NCI-H510A treated with DMSO at 0.1 percent for 48 hours (cell line): Measurements from ENCODE around the gene JAG1.
"Not testable (repeated sequence)": the region's sequence is repeated elsewhere in the genome, so short reads cannot be mapped to it uniquely, and the experiment has no call there.

ENCODE experiments used
- DNase-seq: peaks from one replicate; lab custom pipeline; 2025; lab: John Stamatoyannopoulos, UW

Gene JAG1

DNA sequence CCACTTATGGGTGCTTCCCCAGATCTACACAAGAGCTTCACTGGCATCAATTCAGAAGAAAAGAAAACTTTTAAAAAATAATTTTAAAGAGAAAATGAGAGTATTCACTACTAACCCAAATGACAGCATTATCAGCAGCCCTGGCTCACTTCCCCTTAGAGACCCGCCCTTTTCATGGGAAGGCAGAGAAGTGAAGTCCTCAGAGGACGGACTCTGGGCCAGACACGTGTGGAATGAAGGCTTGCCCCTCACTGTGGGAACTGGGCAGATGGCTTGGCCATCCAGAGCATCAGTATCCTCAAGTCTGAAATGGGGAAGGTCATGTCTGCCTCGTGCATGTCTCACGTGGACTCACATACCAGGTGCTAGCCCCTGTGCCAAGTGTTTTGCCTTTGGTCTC is 63.5 kb downstream of the JAG1 start:
- no peak for DNase-seq

DNA sequence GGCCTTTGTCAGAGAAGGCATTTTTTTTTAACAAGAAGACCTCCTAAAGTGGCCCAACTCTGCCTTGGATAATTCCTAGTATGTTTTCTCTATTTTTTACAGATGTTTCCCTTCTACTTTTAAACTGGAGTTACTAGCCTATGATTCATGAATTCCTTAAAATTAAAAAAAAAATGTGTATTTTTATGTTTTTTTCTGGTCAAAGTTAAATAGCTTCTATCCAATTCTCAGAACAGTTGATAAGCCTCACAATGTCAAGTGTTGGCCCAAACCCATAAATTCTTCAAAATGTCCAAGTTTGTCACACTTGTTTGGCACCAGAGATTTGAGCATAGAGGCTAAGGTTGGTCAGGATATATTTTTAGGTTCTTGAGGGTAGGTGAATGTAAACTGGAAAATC is 64.0 kb downstream of the JAG1 start:
- no peak for DNase-seq

DNA sequence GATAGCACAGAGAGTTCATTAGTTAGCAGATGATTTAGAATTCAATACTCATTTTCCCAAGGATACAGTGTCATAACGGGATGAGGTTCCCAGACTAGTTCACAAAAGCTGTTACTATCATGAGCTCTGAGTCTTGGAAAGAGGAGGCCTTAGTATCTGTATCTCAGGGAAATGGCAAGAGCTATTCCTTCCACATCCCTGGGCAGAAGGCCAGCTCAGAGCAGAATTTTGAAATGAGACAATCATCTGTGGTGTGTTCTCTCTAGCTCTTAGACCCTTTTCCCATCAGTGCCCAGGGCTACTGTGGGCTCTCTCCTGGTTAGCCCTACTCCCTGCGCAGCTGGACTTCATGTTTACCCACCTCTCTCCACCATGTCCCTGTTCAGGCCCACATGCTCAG is 64.5 kb downstream of the JAG1 start:
- DNase-seq: no peak

DNA sequence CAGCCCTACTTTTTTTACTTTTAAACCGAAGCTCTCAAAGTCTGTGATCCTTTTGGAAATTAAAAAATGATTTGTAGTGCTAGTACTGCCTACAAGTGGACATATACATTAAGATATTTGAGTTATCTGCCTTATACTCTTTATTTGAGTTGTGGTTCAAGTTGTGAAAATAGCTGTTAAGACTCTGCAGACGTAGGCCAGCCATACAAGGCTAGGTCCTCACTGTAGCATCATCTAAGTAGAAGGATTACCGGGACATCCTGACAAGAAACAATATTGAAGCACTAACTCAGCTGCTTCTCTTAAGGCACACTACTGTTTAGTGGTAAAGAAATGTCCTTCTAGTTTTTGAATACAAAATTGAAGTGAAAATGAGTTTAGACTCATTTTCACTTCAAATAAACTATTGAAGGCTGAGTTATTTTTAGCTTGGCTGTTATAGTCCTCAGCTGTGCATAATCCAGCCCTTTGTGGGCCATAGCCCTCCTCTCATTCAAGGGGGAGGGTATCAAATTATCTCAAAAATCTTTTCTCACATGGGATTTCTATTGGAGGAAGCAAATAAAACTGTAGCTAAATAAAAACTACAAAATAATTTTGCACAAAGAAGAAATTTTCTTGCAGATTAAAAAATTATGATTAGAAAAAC is 68.1 kb downstream of the JAG1 start:
- DNase-seq: no peak

DNA sequence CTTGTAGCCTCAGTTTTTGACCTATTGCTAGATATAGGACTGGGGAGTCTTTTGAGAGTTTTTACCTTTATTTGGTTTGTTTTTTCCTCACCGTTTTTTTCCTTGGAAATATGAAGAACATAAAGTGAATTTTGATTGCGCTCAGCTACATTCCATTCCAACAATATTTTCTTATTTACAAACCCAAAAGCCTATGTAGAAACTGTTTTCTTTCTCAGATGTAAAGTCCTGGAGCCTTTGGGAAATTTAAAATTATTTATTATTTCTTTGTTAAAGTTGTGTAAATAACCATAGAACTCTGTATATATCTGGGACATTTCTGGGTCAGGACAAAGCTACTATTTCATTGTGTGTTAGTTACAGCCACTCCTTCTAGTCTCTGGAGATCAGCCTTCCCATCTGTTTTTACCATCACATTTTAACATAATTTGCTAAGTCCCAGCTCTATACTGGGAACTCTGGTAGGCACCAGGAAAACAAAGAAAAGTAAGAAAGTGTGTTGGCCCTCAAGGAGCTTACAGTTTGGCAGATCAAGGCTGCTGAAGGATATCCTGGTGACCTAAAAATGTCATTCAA is 68.8 kb downstream of the JAG1 start:
- DNase-seq: no peak

DNA sequence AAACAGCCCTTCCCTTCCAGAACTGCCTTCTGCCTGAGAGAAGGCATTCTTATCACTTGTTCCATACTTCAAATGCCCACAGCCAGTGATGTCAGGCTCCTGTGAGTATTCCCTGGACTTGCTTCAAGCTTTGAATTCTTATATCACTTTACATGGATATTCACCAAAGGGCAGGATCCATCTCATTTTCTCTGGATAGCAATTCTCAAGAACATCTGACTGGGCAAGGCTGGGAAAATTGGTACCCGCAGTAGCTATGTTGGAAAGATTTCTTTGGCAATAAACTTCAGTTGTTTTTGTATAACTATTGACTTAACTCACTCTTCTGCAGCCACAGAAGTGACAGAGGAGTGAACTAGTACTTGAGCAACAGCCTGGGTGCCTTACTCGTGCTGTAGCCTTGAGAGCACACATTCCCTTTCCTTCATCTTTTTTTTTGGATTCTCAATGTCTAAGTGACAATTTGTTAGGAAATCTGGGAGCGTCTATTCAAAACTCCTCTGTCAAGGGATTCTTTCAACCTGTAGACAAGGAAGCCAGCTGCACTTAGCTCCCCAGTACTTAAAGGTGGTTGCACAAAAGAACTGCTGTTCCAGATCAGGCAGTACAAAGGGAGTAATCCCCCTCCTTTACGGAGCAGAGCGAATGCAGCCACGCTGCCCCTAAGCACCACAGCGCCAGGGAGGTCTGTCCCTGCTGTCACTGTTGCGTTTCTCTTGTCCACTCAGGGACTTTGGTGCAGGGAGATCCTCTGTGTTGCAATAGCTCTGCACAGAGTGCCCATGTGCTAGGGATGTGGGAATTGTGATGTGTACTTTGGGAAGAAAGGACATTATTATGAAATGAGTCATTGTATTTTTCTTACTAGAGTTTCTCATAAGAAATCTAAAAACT is 69.6 kb downstream of the JAG1 start:
- no peak for DNase-seq

DNA sequence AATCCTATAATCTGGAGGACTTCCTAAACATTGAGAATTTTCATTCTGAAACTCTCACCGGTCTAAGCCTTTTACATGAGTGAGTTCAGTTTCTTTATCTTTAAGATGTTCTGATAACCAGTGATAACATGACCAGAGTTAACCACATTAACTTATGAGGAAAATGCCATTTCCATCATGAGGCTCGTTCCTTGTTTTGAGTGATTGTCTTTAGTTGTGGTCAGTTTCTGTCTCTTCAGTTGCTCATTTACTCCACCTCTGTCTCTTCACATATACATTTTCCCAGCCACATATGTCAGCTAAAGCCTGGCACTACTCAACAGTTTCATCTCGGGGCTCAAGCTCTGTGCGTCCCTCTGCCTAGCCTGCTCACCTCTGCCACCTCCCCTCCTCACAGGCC is 70.4 kb downstream of the JAG1 start:
- no peak for DNase-seq

DNA sequence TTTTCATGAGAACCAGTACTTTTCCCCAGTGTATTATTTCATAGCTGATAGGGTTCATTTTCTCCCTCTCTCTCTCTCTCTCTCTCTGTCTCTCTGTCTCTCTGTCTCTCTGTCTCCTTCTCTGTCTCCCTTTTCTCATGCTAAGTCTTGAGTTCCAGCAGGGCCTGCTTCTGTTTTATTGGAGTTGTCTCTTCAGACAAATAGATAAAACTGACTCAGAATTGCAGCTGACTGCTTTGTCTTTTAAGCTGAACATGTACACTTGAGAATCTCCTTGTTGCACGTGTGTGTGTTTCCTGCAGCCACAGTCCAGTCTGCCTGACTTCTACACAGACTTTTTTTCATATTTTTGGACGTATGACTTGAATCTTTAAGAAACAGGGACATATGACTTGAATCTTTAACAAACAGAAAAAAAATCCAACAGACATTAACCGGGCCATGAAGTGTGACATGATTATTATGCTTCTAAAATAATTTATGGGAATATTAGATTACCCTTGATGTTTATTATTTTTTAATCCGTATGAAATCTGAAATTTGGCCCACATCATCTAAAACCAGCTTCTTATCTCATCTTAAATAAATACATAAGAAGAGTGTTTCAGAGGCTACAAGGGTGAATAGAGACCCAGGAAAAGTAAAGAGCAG is 71.5 kb downstream of the JAG1 start:
- no peak for DNase-seq

DNA sequence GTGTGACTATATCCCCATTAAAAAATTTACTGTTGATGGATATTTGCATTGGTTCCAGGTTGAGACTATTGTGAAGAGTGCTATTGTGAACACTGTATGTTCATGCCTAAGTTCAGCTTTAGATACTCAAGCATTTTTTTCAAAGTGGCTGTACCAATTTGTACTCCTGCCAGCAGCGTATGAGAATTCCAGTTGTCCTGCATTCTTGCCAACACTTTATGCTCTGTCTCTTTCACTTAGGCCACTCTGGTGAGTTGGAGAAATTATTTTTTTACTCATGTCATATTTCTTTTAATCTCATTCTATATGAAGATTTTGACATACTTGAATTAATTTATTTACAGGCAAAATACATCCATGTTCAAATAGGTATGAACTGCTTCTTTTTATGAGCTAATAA is 76.2 kb downstream of the JAG1 start:
- DNase-seq: no peak

DNA sequence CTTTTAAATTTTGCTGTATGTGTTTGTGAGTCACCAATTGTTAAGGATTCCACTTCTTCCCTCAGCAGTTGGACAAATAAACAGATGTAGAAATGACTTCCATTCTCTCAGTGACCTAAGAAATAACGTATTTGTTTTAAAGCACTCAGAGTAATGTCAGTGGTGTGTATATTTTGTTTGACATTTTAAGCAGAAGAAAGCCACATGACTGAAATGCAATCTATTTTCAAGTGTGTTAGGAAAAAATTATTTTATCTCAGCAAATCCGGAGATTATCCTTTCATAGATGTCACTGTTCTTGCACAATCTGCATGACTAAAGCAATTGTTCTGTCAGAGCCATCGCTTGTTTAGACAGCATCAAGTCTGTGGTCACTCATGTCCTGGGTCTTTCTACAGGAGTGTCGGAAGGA is 77.1 kb downstream of the JAG1 start:
- DNase-seq: no peak

DNA sequence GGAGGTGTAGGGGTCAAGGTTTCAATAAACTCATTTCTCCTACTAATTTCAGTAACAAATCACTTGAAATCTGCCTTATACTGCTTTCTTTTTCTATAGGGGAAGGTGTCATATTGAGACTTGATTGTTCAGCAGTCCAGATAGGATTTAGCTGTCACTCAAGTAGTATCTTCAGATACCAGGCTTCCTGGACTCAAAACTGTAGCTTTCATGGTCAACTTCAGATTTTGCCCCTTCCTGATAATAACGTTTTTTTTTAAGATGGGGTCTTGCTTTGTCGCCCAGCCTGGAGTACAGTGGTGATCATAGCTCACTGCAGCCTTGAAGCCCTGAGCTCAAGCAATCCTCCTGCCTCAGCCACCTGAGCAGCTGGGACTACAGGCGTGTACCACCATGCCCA is 77.8 kb downstream of the JAG1 start:
- peak; percentile 28 for DNase-seq

DNA sequence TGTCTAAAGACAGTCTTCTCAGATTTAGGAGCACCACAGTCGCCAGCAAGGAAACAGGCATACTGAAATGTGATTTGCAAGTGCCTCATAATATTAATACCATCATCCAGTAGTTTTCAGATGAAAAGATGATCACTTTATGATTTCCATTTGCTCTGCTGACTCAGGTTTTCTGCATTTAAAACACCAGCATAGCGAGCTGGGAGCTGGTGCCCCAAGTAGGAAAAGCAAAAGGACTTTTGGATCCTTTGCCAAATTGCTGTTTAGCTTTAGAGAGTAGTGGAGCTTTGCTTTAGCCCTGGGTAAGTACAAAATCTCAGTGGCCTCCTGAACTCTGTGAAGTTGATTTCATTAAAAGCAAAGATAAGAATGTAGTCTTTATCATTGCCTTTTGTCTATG is 78.5 kb downstream of the JAG1 start:
- no peak for DNase-seq

DNA sequence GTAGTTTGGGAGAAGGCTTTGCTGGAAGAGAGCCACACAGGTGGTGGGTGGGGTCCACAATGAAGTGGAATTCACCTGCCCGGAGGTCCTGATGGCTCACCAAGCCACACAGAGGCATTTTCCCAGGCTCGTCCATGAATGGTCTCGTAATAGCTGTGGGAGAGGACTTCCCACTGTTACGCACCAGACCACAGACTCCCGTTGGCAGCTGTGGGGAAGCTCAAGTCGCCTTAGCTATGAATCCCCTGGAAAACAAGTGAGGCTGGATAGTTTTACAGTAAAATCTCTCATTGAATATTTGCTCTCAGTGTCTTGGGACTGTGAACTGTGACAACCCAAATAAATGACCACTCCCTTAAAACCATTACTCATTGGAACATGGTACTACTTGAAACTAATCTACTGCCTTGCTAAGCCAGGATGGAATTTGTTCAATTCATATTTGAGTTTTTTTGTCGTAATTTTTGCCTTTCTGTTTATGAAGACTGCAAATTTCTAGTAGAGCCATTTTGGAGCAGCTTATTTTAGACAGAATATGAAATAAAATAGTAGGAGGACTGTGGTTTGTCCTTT is 79.4 kb downstream of the JAG1 start:
- no peak for DNase-seq

DNA sequence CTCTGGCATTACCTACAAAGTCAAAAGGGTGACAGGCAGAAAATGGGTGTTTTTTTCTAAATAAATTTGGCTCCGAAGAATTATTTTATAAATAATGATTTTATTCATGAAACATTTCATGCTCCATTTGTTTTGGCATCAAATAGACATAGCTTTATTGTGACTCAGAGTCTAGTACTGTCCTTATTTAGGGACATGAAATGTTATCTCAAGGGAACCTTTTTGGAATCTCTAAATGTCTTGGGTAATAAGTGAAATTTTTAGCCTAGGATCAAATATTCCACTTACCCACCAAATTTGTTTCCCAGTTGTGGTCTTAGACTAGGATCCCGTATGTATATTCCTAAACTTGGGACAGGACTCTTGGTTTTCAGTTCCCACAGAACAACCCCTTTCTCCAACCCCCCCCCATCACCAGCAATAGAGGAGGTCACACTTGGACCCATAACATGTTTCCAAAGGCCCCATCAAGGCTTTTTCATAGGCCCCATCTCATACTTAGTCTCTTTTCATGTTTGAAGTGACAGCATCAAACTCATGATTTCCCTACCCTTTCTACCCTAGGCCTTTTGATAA is 81.8 kb downstream of the JAG1 start:
- no peak for DNase-seq

DNA sequence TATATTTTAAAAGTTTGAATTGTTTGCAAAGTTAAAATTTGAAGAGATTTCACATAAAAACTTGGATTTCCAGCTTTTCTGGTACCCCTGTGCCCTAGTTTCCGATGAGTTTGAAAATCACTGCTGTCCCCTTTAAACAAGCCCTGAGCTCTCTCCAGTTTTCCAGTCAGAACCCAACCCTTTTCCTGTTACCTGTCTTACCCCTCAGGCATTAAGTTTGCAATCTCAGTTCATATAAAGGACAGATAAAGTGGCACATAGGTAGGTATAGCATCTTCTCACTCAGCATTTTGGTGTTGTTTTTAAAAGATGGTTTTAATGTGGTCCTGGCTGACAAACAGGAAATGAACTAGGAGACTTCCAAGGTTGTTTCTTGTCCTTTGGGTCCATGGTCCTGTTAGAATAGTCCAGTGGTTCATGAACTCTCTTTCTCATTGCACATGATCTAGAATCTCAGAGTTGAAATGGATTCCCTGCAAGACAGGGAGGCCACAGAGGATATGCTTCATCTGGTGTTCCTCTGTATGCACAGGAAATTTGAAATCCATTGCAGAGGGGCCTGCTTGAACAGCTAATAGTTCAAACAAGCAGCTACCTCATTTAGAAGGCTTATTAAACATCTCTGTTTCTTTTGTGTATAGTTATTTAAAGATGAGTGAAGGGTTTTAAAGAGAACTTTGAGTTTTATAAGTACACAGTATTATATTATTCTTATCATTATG is 82.7 kb downstream of the JAG1 start:
- no peak for DNase-seq

DNA sequence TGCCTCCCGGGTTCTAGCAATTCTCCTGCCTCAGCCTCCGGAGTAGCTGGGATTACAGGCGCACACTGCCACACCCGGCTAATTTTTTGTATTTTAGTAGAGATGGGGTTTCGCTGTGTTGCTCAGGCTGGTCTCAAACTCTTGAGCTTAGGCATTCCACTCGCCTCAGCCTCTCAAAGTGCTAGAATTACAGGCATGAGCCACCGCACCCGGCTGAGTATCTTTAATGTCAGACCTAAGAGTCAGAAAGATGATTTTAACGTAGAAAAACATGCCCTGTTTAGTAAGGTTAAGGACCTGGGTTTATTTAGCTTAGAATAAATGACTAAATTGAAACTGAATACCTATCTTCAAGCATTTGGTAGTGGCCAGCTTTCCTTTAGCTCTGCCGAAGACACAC is 83.4 kb downstream of the JAG1 start:
- not testable (repeated sequence) for DNase-seq
